Body of pancreas (tissue), 4 donors: ENCODE data around the gene CAND1. TPM values are rescaled to one million over a fixed set of nuclear protein-coding genes. Genes with fewer than 3 reads are reported as not detected.

Source experiments
- ATAC-seq: fragments of 150-250 bp; one replicate; pipeline ENCODE4 v1.9.1; 2016
- DNase-seq, 4 donors: peaks; one replicate each; pipeline ENCODE4 v3.0.0-alpha.2; 2019
- H3K27ac ChIP-seq, 4 donors: fragments of 200-600 bp; sonication (generic); 1 replicate in 3 of 4; 2 replicates in 1 of 4; pipeline versions ENCODE4 v1.5.1 to v1.6.1; 2016 to 2019; ENCODE audit warnings: mild to moderate bottlenecking in 1 of 4, mixed read lengths in 1 of 4, moderate library complexity in 1 of 4
- H3K27me3 ChIP-seq, 2 donors: fragments of 200-600 bp; sonication (generic); one replicate each; pipeline ENCODE4 v1.6.0; 2016; ENCODE audit warnings: mild to moderate bottlenecking in 1 of 2
- H3K36me3 ChIP-seq, 2 donors: fragments of 200-600 bp; sonication (generic); replicated peaks in 1 of 2; 2 replicates each; pipeline ENCODE4 v1.5.1; 2016; ENCODE audit warnings: low read depth in 2 of 2; ENCODE audit not compliant: insufficient read depth in 1 of 2
- H3K4me1 ChIP-seq: fragments of 200-600 bp; sonication (generic); one replicate; pipeline ENCODE4 v1.6.0; 2016
- H3K4me3 ChIP-seq, 2 donors: fragments of 200-600 bp; sonication (generic); 1 replicate in 1 of 2; 2 replicates in 1 of 2; pipeline ENCODE4 v1.5.1; 2016 to 2019
- H3K9me3 ChIP-seq, 3 donors: fragments of 200-600 bp; sonication (generic); 1 replicate in 2 of 3; 2 replicates in 1 of 3; pipeline ENCODE4 v1.5.1; 2016
- POLR2A ChIP-seq, 3 donors: fragments of 450-650 bp; IDR thresholded peaks; one replicate each; pipeline ENCODE4 v1.6.1; 2016; ENCODE audit warnings: antibody characterized with exemption in 3 of 3, mild to moderate bottlenecking in 2 of 3
- WGBS, 2 donors: methylation state at CpG; one replicate each; pipeline ENCODE4 v1.1.5; 2017; 5-methylcytosine and 5-hydroxymethylcytosine counted together
- intact Hi-C: fragments of 100-400 bp; cut with DNase I; formaldehyde crosslinking; loops from one replicate; pipeline ENCODE4 v1.15.1; 2023
- total RNA-seq, 2 donors: library from RNA; depleted of rRNA; stranded (reverse); fragments of >200 nt; gene quantifications; one replicate each; pipeline ENCODE4 v1.1.0, GENCODE V29; 2016
- TF ChIP-seq, protein P1 (sequence below), 7 experiments: fragments of 450-650 bp in 4 of 7; fragments of 200-600 bp in 3 of 7; sonication (generic) in 3 of 7; IDR thresholded peaks; one replicate each; pipeline ENCODE4 v1.5.1; 2016 to 2019; ENCODE audit warnings: antibody characterized with exemption in 7 of 7

CAND1 gene
- total RNA-seq, 2 donors from 2014 or later, result 42.8 to 48.8 TPM

- TF ChIP-seq, protein P1, sequence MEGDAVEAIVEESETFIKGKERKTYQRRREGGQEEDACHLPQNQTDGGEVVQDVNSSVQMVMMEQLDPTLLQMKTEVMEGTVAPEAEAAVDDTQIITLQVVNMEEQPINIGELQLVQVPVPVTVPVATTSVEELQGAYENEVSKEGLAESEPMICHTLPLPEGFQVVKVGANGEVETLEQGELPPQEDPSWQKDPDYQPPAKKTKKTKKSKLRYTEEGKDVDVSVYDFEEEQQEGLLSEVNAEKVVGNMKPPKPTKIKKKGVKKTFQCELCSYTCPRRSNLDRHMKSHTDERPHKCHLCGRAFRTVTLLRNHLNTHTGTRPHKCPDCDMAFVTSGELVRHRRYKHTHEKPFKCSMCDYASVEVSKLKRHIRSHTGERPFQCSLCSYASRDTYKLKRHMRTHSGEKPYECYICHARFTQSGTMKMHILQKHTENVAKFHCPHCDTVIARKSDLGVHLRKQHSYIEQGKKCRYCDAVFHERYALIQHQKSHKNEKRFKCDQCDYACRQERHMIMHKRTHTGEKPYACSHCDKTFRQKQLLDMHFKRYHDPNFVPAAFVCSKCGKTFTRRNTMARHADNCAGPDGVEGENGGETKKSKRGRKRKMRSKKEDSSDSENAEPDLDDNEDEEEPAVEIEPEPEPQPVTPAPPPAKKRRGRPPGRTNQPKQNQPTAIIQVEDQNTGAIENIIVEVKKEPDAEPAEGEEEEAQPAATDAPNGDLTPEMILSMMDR (IDR thresholded peaks at IDR 0.05), result no peak
- no peak for TF ChIP-seq POLR2A (IDR thresholded peaks at IDR 0.05)
- intact Hi-C loops, result no loop called here
- H3K9me3 ChIP-seq, result no peaks in the 10 kb centered on the region
- no peak overlapping the region for H3K27ac ChIP-seq
- no peaks in the 10 kb centered on the region for H3K4me1 ChIP-seq
- H3K27me3 ChIP-seq, result no peaks in the 10 kb centered on the region
- peaks cover 0 to 3% of the 10 kb centered on the region in 2 donors for H3K36me3 ChIP-seq
- DNase-seq (no peak), ATAC-seq (no peak)
- no peak overlapping the region for H3K4me3 ChIP-seq
- WGBS, 2 donors, result 100% methylated on average over 3 of the region's 3 CpGs
Observed at GRCh38 chr12:67323007-67323406, 53.8 kb downstream of the CAND1 start.

DNA sequence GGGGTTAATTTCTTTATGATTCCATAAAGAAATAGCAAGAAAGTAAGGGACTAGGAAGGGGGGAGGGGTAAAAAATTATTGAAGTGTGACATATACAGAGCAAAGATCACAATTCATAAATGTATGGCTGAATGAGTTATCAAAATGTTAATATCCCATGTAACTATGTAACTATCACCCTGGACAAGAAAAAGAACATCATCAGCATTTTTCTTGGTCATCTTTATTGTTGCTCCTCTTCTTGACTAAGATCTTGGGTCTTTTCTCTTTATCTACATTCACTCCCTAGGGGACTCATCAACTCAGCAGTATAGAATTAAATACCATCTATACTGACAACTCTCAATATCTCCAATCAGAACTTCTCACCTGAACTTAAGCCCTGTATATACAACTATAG lies 57.5 kb downstream of the CAND1 start:
- TF ChIP-seq, protein P1 (IDR thresholded peaks at IDR 0.05), result no peak
- TF ChIP-seq POLR2A (IDR thresholded peaks at IDR 0.05), result no peak
- Histone ChIP-seq H3K27ac (no peak overlapping the region), H3K36me3 (no peaks in the 10 kb centered on the region), H3K27me3 (no peaks in the 10 kb centered on the region), H3K9me3 (no peaks in the 10 kb centered on the region), H3K4me1 (no peaks in the 10 kb centered on the region), H3K4me3 (no peak overlapping the region)
- intact Hi-C loops, result no loop called here
- DNase-seq, result no peak
- ATAC-seq, result no peak

DNA sequence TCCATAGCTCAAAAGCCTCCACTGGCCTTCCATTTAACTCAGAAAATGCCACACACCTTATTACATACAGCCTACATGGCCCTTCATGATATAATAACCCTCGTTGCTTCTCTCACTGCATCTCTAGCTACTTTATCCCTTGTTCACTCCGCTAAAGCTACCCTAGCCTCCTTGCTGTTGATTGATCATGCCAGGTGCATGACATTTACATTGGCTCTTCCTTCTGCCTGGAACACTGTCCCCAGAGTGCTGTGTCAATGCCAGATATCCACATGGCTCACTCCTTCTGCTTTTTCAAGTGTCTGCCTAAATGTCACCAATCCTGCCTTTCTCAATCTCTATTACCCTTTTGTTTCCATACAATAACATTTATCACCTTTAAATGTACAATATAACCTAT lies 58.3 kb downstream of the CAND1 start:
- intact Hi-C loops, result no loop called here
- H3K27ac ChIP-seq, result no peak overlapping the region
- TF ChIP-seq POLR2A (IDR thresholded peaks at IDR 0.05), result no peak
- TF ChIP-seq, protein P1 (IDR thresholded peaks at IDR 0.05), result no peak
- H3K27me3 ChIP-seq, result no peaks in the 10 kb centered on the region
- H3K9me3 ChIP-seq, result no peaks in the 10 kb centered on the region
- H3K36me3 ChIP-seq, result no peaks in the 10 kb centered on the region
- no peak for DNase-seq
- no peak for ATAC-seq
- 68 to 82% methylated on average over 2 of the region's 2 CpGs for WGBS, 2 donors
- no peak overlapping the region for H3K4me3 ChIP-seq
- no peaks in the 10 kb centered on the region for H3K4me1 ChIP-seq

DNA sequence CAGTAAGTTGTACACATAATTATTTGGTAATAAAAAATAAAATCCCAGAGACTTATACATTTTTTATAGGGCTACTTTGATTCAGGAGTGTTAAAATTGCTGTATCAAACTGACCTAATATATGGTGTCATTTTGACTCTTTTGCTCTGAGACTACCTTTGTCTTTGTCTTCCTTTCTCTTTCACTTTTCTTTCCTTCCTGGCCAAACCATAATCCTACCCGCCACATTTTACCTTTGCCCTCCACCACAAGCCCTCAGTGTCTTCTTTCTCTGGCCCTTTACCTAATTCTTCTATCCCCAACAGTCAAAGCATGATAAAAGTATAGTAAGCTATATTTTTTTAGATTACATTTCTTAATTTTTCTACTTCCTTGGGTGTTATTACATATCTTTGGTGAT lies 62.0 kb downstream of the CAND1 start:
- 84 to 100% methylated on average over 1 of the region's 1 CpG for WGBS, 2 donors
- DNase-seq (no peak), ATAC-seq (no peak)
- Histone ChIP-seq H3K27ac (no peak overlapping the region), H3K4me3 (no peak overlapping the region), H3K27me3 (no peaks in the 10 kb centered on the region), H3K4me1 (no peaks in the 10 kb centered on the region), H3K9me3 (no peaks in the 10 kb centered on the region), H3K36me3 (no peaks in the 10 kb centered on the region)
- no peak for TF ChIP-seq POLR2A (IDR thresholded peaks at IDR 0.05)
- TF ChIP-seq, protein P1 (IDR thresholded peaks at IDR 0.05), result no peak
- intact Hi-C loops, result no loop called here

DNA sequence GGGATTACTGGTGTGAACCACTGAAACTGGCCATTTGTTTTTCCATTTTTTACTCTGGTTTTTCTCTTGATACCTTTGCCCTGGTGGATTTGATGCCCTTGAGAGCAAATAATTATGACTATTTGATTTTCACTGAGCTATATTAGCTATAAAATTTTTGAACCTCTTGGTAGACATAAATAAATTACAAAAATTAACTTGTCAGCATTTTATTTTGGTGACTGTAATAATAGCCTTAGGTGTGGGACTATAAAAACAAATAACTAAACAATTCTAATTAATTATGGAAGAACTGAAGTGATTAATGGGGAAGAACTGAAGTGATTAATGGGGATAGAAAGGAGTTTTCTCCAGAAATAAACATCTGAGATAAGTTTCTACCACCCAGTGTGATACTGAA lies 62.7 kb downstream of the CAND1 start:
- intact Hi-C loops, result no loop called here
- no peaks in the 10 kb centered on the region for H3K36me3 ChIP-seq
- no peaks in the 10 kb centered on the region for H3K9me3 ChIP-seq
- H3K4me3 ChIP-seq, result no peak overlapping the region
- ATAC-seq (no peak), DNase-seq (no peak)
- no peaks in the 10 kb centered on the region for H3K4me1 ChIP-seq
- no peaks in the 10 kb centered on the region for H3K27me3 ChIP-seq
- no peak overlapping the region for H3K27ac ChIP-seq
- no peak for TF ChIP-seq POLR2A (IDR thresholded peaks at IDR 0.05)
- TF ChIP-seq, protein P1 (IDR thresholded peaks at IDR 0.05), result no peak
